ENCODE data around the gene EFEMP1. TPM values are rescaled to one million over a fixed set of nuclear protein-coding genes. Genes with fewer than 3 reads are reported as not detected.

Gene EFEMP1
- 100 to 1,000 TPM; 379 to 821 (median 437) TPM for total RNA-seq

- WGBS, 2 donors: 1 to 2% methylated on average over 22 to 40 of the region's 70 CpGs
- no peaks in the 10 kb centered on the region for H3K36me3 ChIP-seq
- peak within 1 kb of the TSS; percentile 56 to 86 (median 69) for H3K4me3 ChIP-seq (replicated peaks in 1 of 3)
- H3K9me3 ChIP-seq: no peaks in the 10 kb centered on the region
- TF ChIP-seq CTCF (IDR thresholded peaks at IDR 0.05): peak in 1 of 6 experiments; percentile 11
- TF ChIP-seq POLR2A (IDR thresholded peaks at IDR 0.05): peak; percentile 30 to 91
- intact Hi-C loops (cut with DNase I): no loop called here
- H3K27ac ChIP-seq: peak within 1 kb of the TSS; percentile 82 to 96 (median 83)
- peaks cover 18 to 21% of the 10 kb centered on the region in 2 donors for H3K4me1 ChIP-seq
- peak; percentile 89 for DNase-seq
- no peaks in the 10 kb centered on the region for H3K27me3 ChIP-seq
These were observed at the start of gene EFEMP1 for GRCh38 chr2:55923091-55923981. Gene EFEMP1, minus strand, starts transcription at chr2:55923782. Its CDS starts 1,342 bp downstream, at chr2:55922440.

DNA sequence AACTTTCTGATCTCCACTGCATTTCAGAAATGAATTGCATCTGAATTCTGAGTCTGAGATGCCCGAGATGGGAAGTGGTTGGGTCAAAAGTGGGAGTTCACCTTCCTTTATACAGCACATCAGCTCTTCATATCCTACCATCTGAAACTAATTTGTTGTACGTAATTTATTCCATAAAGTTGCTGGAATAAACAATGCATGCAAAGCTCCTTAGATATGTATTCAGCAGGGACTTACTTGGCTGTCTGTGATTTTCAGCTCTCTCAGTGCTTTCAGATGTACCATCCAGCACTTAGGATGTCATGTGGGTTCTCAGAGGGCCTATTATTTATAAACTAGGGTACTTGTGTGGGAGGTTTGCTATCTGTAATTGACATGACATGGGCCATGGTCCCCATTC lies 46.9 kb upstream of the EFEMP1 start:
- H3K4me1 ChIP-seq: peaks cover 0 to 1% of the 10 kb centered on the region in 2 donors
- no peak overlapping the region for H3K4me3 ChIP-seq (replicated peaks in 1 of 3)
- H3K36me3 ChIP-seq: no peaks in the 10 kb centered on the region
- TF ChIP-seq CTCF (IDR thresholded peaks at IDR 0.05) (no peak), POLR2A (IDR thresholded peaks at IDR 0.05) (no peak)
- DNase-seq: no peak
- H3K27me3 ChIP-seq: no peaks in the 10 kb centered on the region
- intact Hi-C loops (cut with DNase I): no loop called here
- no peak overlapping the region for H3K27ac ChIP-seq
- no peaks in the 10 kb centered on the region for H3K9me3 ChIP-seq
- 77 to 84% methylated on average over 2 of the region's 2 CpGs for WGBS, 2 donors

GRCh38 chr2:55968941-55969340 lies 45.4 kb upstream of the EFEMP1 start:
- peaks cover 0 to 8% of the 10 kb centered on the region in 2 donors for H3K4me1 ChIP-seq
- intact Hi-C loops (cut with DNase I): no loop called here
- TF ChIP-seq POLR2A (IDR thresholded peaks at IDR 0.05): no peak
- TF ChIP-seq CTCF (IDR thresholded peaks at IDR 0.05): no peak
- no peak for DNase-seq
- no peak overlapping the region for H3K27ac ChIP-seq
- H3K9me3 ChIP-seq: no peaks in the 10 kb centered on the region
- H3K4me3 ChIP-seq (replicated peaks in 1 of 3): no peak overlapping the region
- 24 to 46% methylated on average over 1 of the region's 1 CpG for WGBS, 2 donors
- H3K27me3 ChIP-seq: no peaks in the 10 kb centered on the region
- H3K36me3 ChIP-seq: no peaks in the 10 kb centered on the region

DNA sequence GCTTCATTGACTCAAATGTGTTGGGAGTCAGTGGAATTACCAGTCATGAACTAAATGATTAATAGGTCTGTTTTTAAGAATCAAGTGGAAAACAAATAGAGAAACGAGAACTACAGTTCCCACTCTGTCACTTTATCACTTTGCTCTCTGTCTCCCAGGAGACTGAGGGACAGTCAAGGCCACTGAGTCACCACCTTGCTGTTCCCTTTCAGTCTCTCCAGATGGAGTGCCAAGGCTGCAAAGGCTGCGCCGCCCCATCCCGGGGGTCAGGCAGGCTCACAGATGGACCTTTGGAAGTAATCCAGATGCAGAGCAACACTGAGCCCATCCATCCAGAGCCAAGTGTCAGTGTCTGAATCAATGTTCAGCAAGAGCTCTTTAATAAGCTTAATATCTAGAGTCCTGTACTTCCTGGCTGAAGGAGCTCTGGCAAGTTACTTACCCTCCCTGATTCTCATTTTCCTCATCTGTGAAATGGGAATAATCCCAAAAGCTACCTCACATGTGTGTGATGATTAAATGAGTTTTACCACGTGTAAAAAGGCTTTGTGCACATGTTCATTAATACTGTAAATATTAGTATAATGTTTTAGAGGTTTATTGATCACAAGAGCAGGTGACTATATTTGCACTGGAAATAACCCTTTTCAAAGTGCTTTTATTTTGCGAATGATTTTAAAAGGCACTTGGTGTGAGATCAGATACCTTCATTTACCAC lies 43.0 kb upstream of the EFEMP1 start:
- 43 to 63% methylated on average over 6 of the region's 6 CpGs for WGBS, 2 donors
- TF ChIP-seq POLR2A (IDR thresholded peaks at IDR 0.05) (no peak), CTCF (IDR thresholded peaks at IDR 0.05) (no peak)
- intact Hi-C loops (cut with DNase I): no loop called here

More for the DNA sequence above, 43.0 kb upstream of the EFEMP1 start:
- Histone ChIP-seq H3K4me1 (peaks cover 0 to 8% of the 10 kb centered on the region in 2 donors), H3K27ac (peak overlapping the region in 2 of 3 donors; percentile 12 to 55), H3K9me3 (no peaks in the 10 kb centered on the region), H3K27me3 (no peaks in the 10 kb centered on the region), H3K4me3 (replicated peaks in 1 of 3) (no peak overlapping the region), H3K36me3 (no peaks in the 10 kb centered on the region)
- DNase-seq: peak; percentile 3 to 15

Measured in thyroid gland (tissue), 4 donors.